Suprapubic skin (tissue), 4 donors: ENCODE measurements around the gene VKORC1. TPM values are rescaled to one million over a fixed set of nuclear protein-coding genes. Genes with fewer than 3 reads are reported as not detected.

Source experiments
- DNase-seq, 2 donors: peaks; one replicate each; pipeline ENCODE4 v3.0.0-alpha.2; 2019; ENCODE audit warnings: low spot score in 2 of 2
- H3K27ac ChIP-seq: fragments of 200-600 bp; sonication (generic); one replicate; pipeline ENCODE4 v1.5.1; 2019
- H3K27me3 ChIP-seq: fragments of 200-600 bp; sonication (generic); one replicate; pipeline ENCODE4 v1.5.1; 2019
- H3K36me3 ChIP-seq: fragments of 200-600 bp; sonication (generic); one replicate; pipeline ENCODE4 v1.5.1; 2019
- H3K4me1 ChIP-seq: fragments of 200-600 bp; sonication (generic); one replicate; pipeline ENCODE4 v1.5.1; 2019
- H3K4me3 ChIP-seq: fragments of 200-600 bp; sonication (generic); one replicate; pipeline ENCODE4 v1.5.1; 2019; ENCODE audit warnings: mild to moderate bottlenecking
- H3K9me3 ChIP-seq: fragments of 200-600 bp; sonication (generic); one replicate; pipeline ENCODE4 v1.5.1; 2019
- CTCF ChIP-seq, 2 donors: fragments of 200-600 bp in 1 of 2; fragments of 450-650 bp in 1 of 2; sonication (generic) in 1 of 2; IDR thresholded peaks; one replicate each; pipeline ENCODE4 v1.5.1; 2016 to 2019; ENCODE audit warnings: antibody characterized with exemption in 2 of 2, mild to moderate bottlenecking in 1 of 2, moderate library complexity in 1 of 2
- EP300 ChIP-seq: sonication (generic); formaldehyde crosslinking; IDR thresholded peaks from one replicate; pipeline ENCODE4 v1.6.1; 2017; ENCODE audit warnings: antibody characterized with exemption
- POLR2A ChIP-seq, 2 donors: fragments of 450-650 bp; IDR thresholded peaks; one replicate each; pipeline ENCODE4 v1.6.1; 2017; ENCODE audit warnings: antibody characterized with exemption in 2 of 2, mild to moderate bottlenecking in 2 of 2, moderate library complexity in 2 of 2
- POLR2AphosphoS5 ChIP-seq, 3 donors: sonication (generic); formaldehyde crosslinking; IDR thresholded peaks; one replicate each; pipeline ENCODE4 v1.6.1; 2017; ENCODE audit warnings: antibody characterized with exemption in 3 of 3
- WGBS: methylation state at CpG from one replicate; pipeline ENCODE4 v1.1.5; 2018; 5-methylcytosine and 5-hydroxymethylcytosine counted together
- total RNA-seq, 4 donors: library from RNA; depleted of rRNA; stranded (reverse); fragments of >200 nt; gene quantifications; one replicate each; pipeline ENCODE4 v1.1.0, GENCODE V29; 2016

Gene VKORC1
- total RNA-seq, 4 donors from 2014 or later = 53.8 to 79.3 (median 68.0) TPM

- Histone ChIP-seq H3K27me3 (no peaks in the 10 kb centered on the region), H3K9me3 (no peaks in the 10 kb centered on the region), H3K4me3 (no peak overlapping the region), H3K4me1 (peaks cover 38% of the 10 kb centered on the region), H3K27ac (peak overlapping the region; percentile 83), H3K36me3 (peaks cover 53% of the 10 kb centered on the region)
- 89% methylated on average over 13 of the region's 13 CpGs for WGBS
- TF ChIP-seq EP300 (no peak), POLR2A (IDR thresholded peaks at IDR 0.05) (no peak), POLR2AphosphoS5 (IDR thresholded peaks at IDR 0.05) (no peak), CTCF (IDR thresholded peaks at IDR 0.05) (no peak)
- DNase-seq = no peak
Measured at GRCh38 chr16:31127182-31127581, 32.6 kb upstream of the VKORC1 start.

DNA sequence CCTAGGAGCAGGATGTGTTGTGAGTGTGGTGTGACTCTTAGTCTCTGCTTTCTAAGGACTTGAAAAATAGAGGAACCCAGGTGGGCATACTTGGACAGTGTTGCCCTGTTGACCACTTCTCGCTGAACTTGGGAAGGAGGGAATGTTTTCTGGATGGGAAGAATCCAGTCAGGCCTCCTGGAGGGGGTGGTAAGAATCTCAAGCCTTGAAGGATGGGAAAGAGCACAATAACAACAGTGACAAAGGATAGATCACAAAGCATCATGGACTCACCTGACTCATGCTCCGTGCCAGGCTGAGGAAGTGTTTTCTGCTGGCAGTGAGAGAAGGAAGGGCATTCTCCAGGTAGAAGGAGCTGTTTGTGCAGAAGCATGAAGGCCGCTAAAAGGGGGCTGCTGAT, 31.2 kb upstream of the VKORC1 start:
- no peak for DNase-seq
- H3K9me3 ChIP-seq = no peaks in the 10 kb centered on the region
- no peak overlapping the region for H3K4me3 ChIP-seq
- no peak overlapping the region for H3K27ac ChIP-seq
- H3K27me3 ChIP-seq = no peaks in the 10 kb centered on the region
- peaks cover 57% of the 10 kb centered on the region for H3K36me3 ChIP-seq
- TF ChIP-seq POLR2AphosphoS5 (IDR thresholded peaks at IDR 0.05) (no peak), CTCF (IDR thresholded peaks at IDR 0.05) (no peak), POLR2A (IDR thresholded peaks at IDR 0.05) (no peak), EP300 (no peak)
- WGBS = 88% methylated on average over 3 of the region's 3 CpGs
- peaks cover 24% of the 10 kb centered on the region for H3K4me1 ChIP-seq

DNA sequence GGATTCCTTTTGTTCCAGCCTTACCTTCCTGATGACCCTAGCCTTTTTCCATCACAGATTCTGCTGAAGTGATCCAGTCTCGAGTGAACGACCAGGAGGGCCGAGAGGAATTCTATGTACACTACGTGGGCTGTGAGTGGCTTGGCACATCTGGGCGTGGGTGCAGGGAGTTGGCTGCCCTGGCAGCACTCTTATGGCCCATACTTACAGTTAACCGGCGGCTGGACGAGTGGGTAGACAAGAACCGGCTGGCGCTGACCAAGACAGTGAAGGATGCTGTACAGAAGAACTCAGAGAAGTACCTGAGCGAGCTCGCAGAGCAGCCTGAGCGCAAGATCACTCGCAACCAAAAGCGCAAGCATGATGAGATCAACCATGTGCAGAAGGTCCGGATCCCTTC, 25.5 kb upstream of the VKORC1 start:
- Histone ChIP-seq H3K4me3 (no peak overlapping the region), H3K4me1 (peaks cover 29% of the 10 kb centered on the region), H3K36me3 (peaks cover 42% of the 10 kb centered on the region), H3K9me3 (no peaks in the 10 kb centered on the region), H3K27me3 (no peaks in the 10 kb centered on the region), H3K27ac (no peak overlapping the region)
- no peak for DNase-seq
- no peak for TF ChIP-seq POLR2AphosphoS5 (IDR thresholded peaks at IDR 0.05)
- TF ChIP-seq POLR2A (IDR thresholded peaks at IDR 0.05) = no peak
- TF ChIP-seq EP300 = no peak
- WGBS = 92% methylated on average over 16 of the region's 16 CpGs

DNA sequence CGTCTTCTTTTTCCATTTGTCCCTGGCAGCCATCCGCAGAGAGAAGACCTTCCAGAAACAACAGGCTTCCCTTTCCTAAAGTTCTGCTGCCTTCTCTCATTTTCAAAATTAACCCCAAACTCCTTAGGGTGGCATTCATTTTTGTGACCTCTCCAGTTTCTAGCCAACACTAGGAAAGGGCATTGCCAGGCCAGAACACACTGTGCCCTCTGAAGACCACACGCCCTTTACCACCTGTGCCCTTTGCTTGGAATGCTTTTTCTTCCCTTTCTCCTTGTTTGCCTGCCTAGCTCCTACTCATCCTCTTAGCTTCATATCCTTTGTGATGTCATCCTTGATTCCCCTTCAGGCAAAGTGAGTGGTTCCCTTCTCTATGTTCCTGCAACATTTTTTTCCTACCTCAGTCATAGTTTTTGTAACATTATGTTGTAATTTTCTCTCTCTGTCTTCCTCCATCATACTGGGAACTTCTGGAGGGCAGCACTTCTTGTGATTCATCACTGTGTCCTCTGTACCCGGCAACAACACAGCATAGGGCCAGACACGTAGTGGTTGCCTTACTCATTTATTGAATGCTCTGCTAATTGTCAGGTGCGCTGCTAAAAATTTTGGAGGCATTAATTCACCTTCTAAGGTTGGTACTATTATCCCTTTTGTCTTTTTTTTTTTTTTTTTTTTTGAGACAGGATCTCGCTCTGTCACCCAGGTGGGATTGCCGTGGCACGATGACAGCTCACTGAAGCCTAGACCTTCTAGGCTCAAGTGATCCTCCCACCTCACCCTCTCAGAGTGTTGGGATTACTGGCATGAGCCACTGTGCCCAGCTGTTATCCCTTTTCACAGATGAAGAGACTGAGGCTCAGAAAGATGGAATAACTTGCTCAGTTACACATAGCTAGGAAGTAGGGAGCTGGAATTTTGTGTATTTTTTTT, 23.9 kb upstream of the VKORC1 start:
- Histone ChIP-seq H3K4me3 (peak overlapping the region; percentile 77), H3K9me3 (no peaks in the 10 kb centered on the region), H3K4me1 (peaks cover 42% of the 10 kb centered on the region), H3K27me3 (no peaks in the 10 kb centered on the region), H3K36me3 (peaks cover 41% of the 10 kb centered on the region), H3K27ac (peak overlapping the region; percentile 99)
- no peak for DNase-seq
- TF ChIP-seq CTCF (IDR thresholded peaks at IDR 0.05) (no peak), POLR2A (IDR thresholded peaks at IDR 0.05) (no peak), EP300 (no peak), POLR2AphosphoS5 (IDR thresholded peaks at IDR 0.05) (peak in 1 of 3 donors; percentile 5)
- 48% methylated on average over 9 of the region's 9 CpGs for WGBS

- WGBS = under 1% methylated on average over 30 of the region's 68 CpGs
- peaks cover 51% of the 10 kb centered on the region for H3K4me1 ChIP-seq
- TF ChIP-seq POLR2AphosphoS5 (IDR thresholded peaks at IDR 0.05) = peak in 2 of 3 donors; percentile 58 to 72
- no peak for TF ChIP-seq CTCF (IDR thresholded peaks at IDR 0.05)
- no peak for TF ChIP-seq EP300
- TF ChIP-seq POLR2A (IDR thresholded peaks at IDR 0.05) = peak; percentile 24 to 82
- H3K27me3 ChIP-seq = no peaks in the 10 kb centered on the region
- peak; percentile 99 for DNase-seq
- H3K27ac ChIP-seq = peak within 1 kb of the TSS; percentile 99
- peak within 1 kb of the TSS; percentile 77 for H3K4me3 ChIP-seq
- no peaks in the 10 kb centered on the region for H3K9me3 ChIP-seq
- H3K36me3 ChIP-seq = peaks cover 33% of the 10 kb centered on the region
Measured at GRCh38 chr16:31117384-31118222, 23.0 kb upstream of the VKORC1 start, which contains the start of gene KAT8. Gene KAT8 (plus strand): TSS chr16:31117664. CDS start chr16:31117682, 18 bp downstream.
